Measurements from ENCODE around the gene MX1.
"Not testable (repeated sequence)": the region's sequence is repeated elsewhere in the genome, so short reads cannot be mapped to it uniquely, and the experiment has no call there.

The MX1 gene

GRCh38 chr21:41407541-41408460, 18.2 kb upstream of the MX1 start:
- no peak for DNase-seq

DNA sequence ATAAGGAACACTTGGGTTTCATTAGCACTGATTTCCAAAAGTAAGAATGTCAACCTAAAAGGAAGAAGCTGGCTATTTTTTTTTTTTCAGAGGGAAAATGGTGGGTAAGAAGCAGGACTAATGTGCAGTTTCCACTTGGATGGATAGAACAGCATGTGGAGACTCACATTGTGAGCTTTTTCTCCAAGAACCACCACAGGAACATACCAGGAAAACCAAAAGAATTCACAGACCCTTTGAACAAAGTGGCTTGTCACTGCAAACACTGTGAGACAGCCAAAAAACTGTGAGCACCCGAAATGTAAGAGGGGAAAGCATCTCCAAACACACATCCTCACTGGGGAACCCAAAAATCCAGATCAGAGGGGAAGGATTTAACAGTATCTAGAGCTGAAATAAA, 15.7 kb upstream of the MX1 start:
- DNase-seq, result no peak

DNA sequence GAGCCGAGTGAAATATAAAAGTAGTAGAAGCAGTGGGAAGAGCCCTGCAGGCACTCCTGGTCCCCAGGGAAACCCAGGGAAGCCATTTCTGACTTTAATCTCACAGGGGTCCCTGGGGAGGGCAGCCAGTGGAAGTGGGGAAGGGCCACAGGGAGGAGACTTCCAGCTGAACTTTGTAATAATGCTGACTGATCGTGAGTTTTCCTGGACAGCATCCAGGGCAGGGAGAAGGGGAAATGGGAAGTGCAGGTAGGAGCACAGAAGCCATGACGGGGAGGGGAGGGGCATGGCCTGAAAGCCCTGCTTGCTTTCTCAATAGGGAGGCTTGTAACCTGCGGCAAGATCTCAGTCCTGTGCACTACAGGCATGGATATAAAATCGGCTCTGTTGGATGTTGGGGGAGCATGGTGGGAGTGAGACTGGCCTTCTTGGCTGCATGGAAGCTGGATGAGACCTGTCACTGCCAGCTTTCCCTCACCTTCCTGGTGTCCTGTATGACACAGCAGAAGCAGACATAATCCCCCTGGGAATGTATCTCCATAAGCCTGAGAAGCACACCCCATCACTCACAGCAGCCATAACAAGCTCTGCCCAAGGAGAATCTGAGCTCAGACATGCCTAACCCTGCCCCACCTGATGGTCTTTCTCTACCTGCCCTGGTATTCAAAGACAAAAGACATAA, 15.1 kb upstream of the MX1 start:
- DNase-seq, result no peak

- DNase-seq, result no peak
Observed at GRCh38 chr21:41411449-41412089, 14.5 kb upstream of the MX1 start.

DNA sequence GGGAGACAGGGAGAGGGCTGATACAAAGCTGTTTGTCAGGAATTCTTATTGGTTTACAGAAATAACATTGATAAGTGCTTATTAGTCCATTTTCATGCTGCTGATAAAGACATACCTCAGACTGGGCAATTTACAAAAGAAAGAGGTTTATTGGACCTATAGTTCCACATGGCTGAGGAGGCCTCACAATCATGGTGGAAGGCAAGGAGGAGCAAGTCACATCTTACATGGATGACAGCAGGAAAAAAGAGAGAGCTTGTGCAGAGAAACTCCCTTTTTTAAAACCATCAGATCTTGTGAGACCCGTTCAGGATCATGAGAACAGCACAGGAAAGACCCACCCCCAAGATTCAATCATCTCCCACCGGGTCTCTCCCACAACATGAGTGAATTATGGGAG, 8.5 kb upstream of the MX1 start:
- DNase-seq, result not testable (repeated sequence)

- no peak for DNase-seq
Observed at GRCh38 chr21:41418393-41418792, 7.6 kb upstream of the MX1 start.

GRCh38 chr21:41418956-41419680, 6.9 kb upstream of the MX1 start:
- no peak for DNase-seq

DNA sequence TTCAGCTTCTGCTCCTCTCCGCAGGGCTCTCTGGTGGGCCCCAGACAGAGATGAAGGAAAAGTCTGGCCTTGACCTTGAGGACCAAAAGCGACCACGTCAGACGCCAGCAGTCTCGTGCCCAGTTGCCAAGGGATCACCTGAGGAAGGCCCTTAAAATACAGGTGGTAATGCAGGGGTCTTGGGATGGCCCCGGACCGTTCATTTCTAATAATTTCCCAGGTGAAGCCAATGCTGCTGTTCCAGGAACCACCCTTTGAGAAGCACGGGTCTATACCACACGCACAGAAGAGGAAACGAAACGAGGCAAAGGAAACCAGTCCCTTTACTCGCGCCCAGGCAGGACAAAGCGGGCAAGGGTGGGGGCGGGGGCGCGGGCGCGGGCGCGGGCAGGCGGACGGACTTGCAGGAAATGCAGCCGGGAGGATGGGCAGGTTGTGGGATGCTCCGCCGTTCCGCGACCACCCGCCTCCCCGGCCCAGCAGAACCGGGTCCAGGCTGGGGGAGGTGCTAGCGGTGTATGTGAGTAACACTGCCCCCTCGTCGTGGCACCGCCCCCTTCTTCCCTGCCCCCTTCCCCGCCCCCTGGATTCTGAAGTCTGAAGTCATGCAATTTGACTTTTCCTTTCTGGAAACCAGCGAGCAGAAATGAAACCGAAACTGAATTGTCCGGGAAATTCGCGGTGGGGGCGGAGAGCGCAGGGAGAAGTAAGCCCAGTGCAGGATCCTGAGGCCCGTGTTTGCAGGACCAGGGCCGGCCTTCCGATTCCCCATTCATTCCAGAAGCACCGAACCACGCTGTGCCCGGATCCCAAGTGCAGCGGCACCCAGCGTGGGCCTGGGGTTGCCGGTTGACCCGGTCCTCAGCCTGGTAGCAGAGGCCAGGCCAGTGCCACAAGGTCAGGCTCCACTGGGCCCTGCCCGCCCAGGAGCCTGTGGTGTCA, 5.8 kb upstream of the MX1 start:
- peak; percentile 66 for DNase-seq

DNA sequence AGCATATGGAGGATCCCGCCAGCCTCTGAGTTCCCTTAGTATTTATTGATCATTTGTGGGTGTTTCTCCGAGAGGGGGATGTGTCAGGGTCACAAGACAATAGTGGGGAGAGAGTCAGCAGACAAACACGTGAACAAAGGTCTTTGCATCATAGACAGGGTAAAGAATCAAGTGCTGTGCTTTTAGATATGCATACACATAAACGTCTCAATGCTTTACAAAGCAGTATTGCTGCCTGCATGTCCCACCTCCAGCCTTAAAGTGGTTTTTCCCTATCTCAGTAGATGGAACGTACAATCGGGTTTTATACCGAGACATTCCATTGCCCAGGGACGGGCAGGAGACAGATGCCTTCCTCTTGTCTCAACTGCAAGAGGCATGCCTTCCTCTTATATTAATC, 5.0 kb upstream of the MX1 start:
- not testable (repeated sequence) for DNase-seq

DNA sequence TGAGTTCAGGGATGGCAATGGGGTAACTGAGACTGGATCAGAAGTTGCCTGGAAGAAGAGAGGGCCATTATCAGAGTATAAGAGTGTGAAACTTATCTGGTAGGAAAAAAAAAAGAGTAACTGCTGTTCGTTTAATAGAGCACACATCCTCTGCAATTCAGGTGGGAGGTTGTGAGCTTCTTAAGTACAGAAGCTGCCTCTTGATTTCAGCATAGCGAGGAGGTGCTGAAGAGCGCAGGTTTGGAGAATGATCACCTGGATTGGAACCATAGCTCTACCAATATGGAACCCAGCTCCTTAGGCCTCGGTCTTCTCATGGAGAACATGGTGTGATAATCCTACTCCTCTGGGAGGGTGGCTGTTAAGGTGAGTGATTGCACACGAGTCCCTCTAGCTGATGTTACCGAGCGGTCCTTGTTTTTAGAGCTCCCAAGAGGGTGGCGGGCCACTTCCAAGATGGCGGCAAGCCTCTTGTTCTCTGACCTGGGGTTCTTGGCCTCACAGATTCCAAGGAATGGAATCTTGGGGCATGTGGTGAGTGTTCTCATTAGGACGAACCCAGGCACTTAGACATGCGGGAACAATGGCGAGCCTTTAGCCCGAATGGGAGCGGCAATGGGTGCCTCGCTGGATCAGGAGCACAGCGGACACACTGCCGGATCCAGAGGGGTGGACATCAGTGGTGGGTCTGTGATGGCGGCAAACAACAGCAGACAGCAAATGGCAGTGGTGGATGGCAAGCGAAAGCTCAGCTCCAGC, 3.3 kb upstream of the MX1 start:
- DNase-seq, result no peak

DNA sequence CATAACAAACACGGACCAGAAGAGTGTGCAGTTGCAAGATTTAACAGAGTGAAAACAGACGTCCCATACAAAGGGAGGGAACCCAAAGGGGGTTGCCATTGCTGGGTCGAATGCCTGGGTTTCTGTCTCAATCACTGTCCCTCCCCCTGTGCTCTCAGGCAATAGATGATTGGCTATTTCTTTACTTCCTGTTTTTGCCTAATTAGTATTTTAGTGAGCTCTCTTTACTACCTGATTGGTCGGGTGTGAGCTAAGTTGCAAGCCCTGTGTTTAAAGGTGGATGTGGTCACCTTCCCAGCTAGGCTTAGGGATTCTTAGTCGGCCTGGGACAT, 2.8 kb upstream of the MX1 start:
- not testable (repeated sequence) for DNase-seq

GRCh38 chr21:41425588-41425953, 468 bp upstream of the MX1 start:
- DNase-seq, result no peak

DNA sequence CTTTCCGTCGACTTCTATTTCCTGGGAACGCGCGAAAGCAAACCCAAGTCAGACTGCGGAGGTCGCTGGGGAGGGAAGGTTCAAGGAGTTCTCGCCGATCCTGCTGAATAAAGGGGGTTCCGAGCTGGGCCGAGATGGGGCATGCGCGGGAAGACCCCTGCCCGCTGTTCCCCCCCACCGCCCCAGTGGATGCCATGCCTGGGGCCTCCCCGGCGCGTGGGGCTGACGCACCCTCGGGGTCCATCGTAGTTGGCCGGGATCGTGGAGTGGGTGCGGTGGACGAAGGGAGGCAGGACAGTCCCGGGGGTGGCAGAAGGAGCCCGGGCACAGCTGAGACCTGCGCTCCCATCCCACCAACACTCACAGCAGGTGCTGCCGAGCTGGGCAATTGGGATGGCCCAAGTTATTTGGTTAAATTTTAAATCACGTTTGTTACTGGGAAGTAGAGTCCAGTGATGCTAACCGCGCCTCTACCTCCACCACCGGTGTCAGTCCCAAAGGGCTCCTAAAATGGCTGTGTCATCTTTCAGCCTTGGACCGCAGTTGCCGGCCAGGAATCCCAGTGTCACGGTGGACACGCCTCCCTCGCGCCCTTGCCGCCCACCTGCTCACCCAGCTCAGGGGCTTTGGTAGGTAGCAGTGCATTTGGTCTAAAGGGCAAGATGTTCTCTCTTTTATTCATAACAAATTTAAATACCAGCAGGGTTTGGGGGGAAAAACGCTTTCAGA, 801 bp downstream of the MX1 start:
- DNase-seq, result no peak

DNA sequence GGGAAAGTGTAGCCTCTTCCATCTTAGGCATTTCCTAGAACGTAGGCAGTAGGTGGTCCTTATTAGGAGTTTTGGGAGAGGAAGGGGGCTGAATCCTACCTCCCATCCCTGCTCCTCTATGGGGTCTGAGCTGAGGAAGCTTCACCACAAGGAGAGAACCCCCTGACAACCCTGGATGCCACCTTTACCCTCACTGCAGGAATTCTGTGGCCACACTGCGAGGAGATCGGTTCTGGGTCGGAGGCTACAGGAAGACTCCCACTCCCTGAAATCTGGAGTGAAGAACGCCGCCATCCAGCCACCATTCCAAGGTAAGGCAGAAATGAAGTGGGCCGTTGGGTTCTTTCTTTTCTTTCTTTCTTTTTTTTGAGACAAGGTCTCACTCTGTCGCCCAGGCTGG, 1.5 kb downstream of the MX1 start:
- DNase-seq, result no peak

DNA sequence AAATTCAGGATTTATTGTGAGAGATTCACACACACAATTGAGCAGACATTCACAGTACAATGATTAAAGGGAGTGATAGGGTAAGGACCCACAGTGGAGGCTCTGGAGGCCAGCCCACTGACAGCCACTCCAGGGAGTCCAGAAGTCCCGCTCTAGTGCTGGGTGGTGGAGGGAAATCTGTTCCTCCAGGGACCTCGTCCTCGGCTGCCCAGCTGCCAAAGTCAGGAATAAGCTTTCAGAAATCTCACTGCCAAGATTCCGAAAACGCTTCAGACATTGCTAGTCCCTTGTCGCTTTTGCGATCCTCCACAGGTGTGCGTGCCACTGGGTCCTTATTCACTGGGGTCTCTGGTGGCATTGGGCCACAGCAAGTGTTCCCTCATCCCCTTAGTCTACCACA, 2.3 kb downstream of the MX1 start:
- DNase-seq, result no peak

DNA sequence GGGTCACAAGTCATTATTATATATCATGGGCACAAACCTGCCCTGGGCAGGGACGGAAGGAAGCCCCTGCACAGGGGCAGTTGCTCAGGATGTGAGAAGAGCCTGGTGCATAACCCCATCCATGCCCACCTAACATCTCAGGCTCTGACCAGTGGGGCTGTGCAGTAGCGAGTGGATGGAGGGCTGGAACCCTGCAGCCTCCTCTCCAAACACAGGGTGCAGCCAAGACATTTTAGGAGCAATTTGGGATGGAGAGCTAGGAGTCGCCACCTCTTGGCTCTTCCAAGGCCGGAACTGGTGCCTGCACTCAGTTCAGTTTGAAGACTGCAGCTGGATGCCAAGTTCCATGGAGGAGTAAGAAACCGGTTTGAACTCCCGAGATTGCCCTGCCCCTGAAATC, 2.8 kb downstream of the MX1 start:
- no peak for DNase-seq

DNA sequence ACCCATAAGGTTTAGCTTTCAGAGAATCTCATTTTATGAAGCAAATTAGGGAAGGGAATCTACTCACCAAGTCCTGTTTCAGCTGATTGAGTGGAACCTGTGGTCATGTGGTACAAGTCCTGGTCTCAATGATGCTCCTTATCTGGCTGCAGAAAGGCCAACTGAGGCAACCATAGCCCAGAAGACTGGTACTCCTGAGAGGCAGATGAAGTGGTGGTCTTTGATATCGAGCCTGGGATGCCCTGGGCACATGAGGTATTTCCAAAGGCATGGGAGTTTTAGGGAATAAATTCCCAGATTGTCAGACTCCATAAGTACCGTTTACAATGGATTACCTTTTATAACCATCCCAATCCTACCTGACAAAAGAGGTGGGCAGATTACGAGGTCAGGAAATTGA, 3.3 kb downstream of the MX1 start:
- DNase-seq, result no peak

DNA sequence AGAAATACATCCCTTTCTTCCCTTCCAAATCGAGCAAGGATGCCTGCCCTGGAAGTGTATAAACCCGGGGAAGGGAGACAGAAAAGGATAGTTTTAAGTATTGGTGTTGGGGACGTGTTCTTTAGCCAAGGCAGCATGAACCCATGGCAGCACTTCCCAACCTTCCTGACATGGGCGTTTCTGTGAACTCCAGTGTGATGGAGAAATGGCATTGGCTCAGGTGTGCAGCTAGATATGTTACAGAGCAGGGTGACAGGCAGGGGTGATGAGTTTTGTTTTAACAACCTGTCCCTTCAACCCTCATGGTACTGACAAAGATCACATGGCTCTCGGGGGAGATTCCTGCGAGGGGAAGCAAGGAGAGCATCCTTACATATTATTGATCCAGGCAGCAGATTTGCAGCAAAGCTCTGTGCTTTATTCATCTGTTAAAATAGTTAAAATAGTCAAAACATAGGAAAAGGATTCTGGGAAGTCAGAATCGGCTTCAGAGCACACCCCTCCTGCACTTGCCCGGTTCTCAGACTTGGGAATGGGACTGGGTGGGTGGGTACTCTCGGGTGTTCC, 4.0 kb downstream of the MX1 start:
- no peak for DNase-seq

- DNase-seq, result no peak
Observed at GRCh38 chr21:41431788-41432548, 5.9 kb downstream of the MX1 start.
